ENCODE measurements around the gene IL36A. TPM values are rescaled to one million over a fixed set of nuclear protein-coding genes. Genes with fewer than 3 reads are reported as not detected.
A peak's percentile ranks its signal among the peaks of the same experiment; 100 is the strongest.

Gene IL36A
- not detected in 2 replicates for total RNA-seq

GRCh38 chr2:113005030-113005509 lies at the start of gene IL36A:
Gene IL36A, plus strand, starts transcription at chr2:113005459. Its CDS starts 413 bp downstream, at chr2:113005872.
- no peaks in the 10 kb centered on the region for H3K4me1 ChIP-seq (ENCODE audit: insufficient read depth, low read length)
- H3K27ac ChIP-seq (ENCODE audit: low read depth, low read length): no peak within 1 kb of the TSS
- no peak for DNase-seq (ENCODE audit: insufficient read length, low spot score, missing footprints)
- peaks cover 2% of the 10 kb centered on the region for H3K9me3 ChIP-seq (ENCODE audit: low read depth, low read length)
- no peaks in the 10 kb centered on the region for H3K79me2 ChIP-seq (ENCODE audit: insufficient read depth, low read length)
- TF ChIP-seq, protein P1, sequence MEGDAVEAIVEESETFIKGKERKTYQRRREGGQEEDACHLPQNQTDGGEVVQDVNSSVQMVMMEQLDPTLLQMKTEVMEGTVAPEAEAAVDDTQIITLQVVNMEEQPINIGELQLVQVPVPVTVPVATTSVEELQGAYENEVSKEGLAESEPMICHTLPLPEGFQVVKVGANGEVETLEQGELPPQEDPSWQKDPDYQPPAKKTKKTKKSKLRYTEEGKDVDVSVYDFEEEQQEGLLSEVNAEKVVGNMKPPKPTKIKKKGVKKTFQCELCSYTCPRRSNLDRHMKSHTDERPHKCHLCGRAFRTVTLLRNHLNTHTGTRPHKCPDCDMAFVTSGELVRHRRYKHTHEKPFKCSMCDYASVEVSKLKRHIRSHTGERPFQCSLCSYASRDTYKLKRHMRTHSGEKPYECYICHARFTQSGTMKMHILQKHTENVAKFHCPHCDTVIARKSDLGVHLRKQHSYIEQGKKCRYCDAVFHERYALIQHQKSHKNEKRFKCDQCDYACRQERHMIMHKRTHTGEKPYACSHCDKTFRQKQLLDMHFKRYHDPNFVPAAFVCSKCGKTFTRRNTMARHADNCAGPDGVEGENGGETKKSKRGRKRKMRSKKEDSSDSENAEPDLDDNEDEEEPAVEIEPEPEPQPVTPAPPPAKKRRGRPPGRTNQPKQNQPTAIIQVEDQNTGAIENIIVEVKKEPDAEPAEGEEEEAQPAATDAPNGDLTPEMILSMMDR (IDR thresholded peaks at IDR 0.05; ENCODE audit: extremely low read depth, low read depth, low read length): no peak
- H3K4me2 ChIP-seq (ENCODE audit: insufficient read depth, low read length): no peak within 1 kb of the TSS
- no peak within 1 kb of the TSS for H3K4me3 ChIP-seq (ENCODE audit: insufficient read depth, low read length)
- H3K36me3 ChIP-seq (ENCODE audit: insufficient read depth, low read length): no peaks in the 10 kb centered on the region
- no peaks in the 10 kb centered on the region for H4K20me1 ChIP-seq (ENCODE audit: insufficient read depth, low read length)
- H2AFZ ChIP-seq (ENCODE audit: low read length): no peak within 1 kb of the TSS
- peaks cover 4% of the 10 kb centered on the region for H3K27me3 ChIP-seq (ENCODE audit: insufficient read depth, low read length)

- no peak overlapping the region for H3K27ac ChIP-seq (ENCODE audit: low read depth, low read length)
- H3K79me2 ChIP-seq (ENCODE audit: insufficient read depth, low read length): no peaks in the 10 kb centered on the region
- H3K4me2 ChIP-seq (ENCODE audit: insufficient read depth, low read length): no peak overlapping the region
- peaks cover 4% of the 10 kb centered on the region for H3K4me1 ChIP-seq (ENCODE audit: insufficient read depth, low read length)
- no peak for DNase-seq (ENCODE audit: insufficient read length, low spot score, missing footprints)
- no peaks in the 10 kb centered on the region for H4K20me1 ChIP-seq (ENCODE audit: insufficient read depth, low read length)
- H3K27me3 ChIP-seq (ENCODE audit: insufficient read depth, low read length): peaks cover 46% of the 10 kb centered on the region
- no peak overlapping the region for H3K4me3 ChIP-seq (ENCODE audit: insufficient read depth, low read length)
- no peaks in the 10 kb centered on the region for H3K9me3 ChIP-seq (ENCODE audit: low read depth, low read length)
- TF ChIP-seq, protein P1 (IDR thresholded peaks at IDR 0.05; ENCODE audit: extremely low read depth, low read depth, low read length): no peak
- no peaks in the 10 kb centered on the region for H3K36me3 ChIP-seq (ENCODE audit: insufficient read depth, low read length)
- no peak overlapping the region for H2AFZ ChIP-seq (ENCODE audit: low read length)
Observed at GRCh38 chr2:112957511-112957910, 47.7 kb upstream of the IL36A start.

DNA sequence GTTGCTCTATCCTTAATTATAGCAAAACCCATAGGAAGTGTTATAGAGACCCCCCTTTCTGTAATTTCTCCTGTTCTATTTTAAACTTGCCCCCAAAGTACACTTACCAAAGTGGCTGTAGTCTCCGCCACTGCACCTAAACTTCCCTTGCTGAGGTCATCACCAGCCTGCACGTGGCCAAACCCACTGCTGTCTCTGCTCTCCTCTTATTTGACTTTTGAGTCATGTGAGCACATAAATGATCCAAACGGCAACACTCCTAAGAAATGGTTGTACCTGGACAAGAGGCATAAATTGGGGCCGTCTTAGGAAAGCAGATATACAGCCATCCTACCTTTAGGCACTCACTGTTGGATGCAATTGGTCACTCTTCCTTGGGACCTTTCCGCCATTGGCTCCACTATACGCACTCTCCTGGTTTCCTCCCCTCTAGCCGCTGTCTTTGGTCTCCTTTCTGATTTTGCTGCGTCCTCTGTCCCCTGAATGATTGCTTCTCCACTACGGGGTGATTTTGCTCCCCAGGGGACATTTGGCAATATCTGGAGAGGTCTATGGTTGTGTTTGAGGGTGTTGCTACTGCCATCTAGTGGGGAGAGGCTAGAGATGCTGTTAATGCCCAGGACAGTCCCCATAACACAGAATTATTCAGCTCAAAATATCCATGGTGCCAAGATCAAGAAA lies 46.7 kb upstream of the IL36A start:
- H2AFZ ChIP-seq (ENCODE audit: low read length): no peak overlapping the region

More for the DNA sequence above, 46.7 kb upstream of the IL36A start:
- Histone ChIP-seq H4K20me1 (ENCODE audit: insufficient read depth, low read length) (no peaks in the 10 kb centered on the region), H3K27ac (ENCODE audit: low read depth, low read length) (no peak overlapping the region), H3K9me3 (ENCODE audit: low read depth, low read length) (no peaks in the 10 kb centered on the region), H3K36me3 (ENCODE audit: insufficient read depth, low read length) (no peaks in the 10 kb centered on the region), H3K4me1 (ENCODE audit: insufficient read depth, low read length) (peaks cover 4% of the 10 kb centered on the region), H3K79me2 (ENCODE audit: insufficient read depth, low read length) (no peaks in the 10 kb centered on the region), H3K27me3 (ENCODE audit: insufficient read depth, low read length) (peaks cover 55% of the 10 kb centered on the region), H3K4me3 (ENCODE audit: insufficient read depth, low read length) (no peak overlapping the region), H3K4me2 (ENCODE audit: insufficient read depth, low read length) (peak overlapping the region; percentile 15)
- TF ChIP-seq, protein P1 (IDR thresholded peaks at IDR 0.05; ENCODE audit: extremely low read depth, low read depth, low read length): peak; percentile 95
- peak; percentile 47 for DNase-seq (ENCODE audit: insufficient read length, low spot score, missing footprints)

Data from osteoblast (primary cell).